Fibroblast of skin of scalp (primary cell): ENCODE data around the gene SEMA3A. TPM values are rescaled to one million over a fixed set of nuclear protein-coding genes. Genes with fewer than 3 reads are reported as not detected.
"Not testable (repeated sequence)": the region's sequence is repeated elsewhere in the genome, so short reads cannot be mapped to it uniquely, and the experiment has no call there.

Experiments used
- DNase-seq: peaks from one replicate; pipeline ENCODE4 v3.0.0-alpha.2; 2013
- polyA plus RNA-seq, 2 experiments: library from polyadenylated mRNA; unstranded; fragments of 120-200 nt; gene quantifications; one replicate each; pipeline ENCODE4 v1.2.1, GENCODE V29; 2013; ENCODE audit not compliant: insufficient read length in 2 of 2

The SEMA3A gene
- polyA plus RNA-seq (2013, experiment 1 of 2; ENCODE audit: insufficient read length) = 0.34 TPM
- polyA plus RNA-seq (2013, experiment 2 of 2; ENCODE audit: insufficient read length) = 0.87 TPM

DNA sequence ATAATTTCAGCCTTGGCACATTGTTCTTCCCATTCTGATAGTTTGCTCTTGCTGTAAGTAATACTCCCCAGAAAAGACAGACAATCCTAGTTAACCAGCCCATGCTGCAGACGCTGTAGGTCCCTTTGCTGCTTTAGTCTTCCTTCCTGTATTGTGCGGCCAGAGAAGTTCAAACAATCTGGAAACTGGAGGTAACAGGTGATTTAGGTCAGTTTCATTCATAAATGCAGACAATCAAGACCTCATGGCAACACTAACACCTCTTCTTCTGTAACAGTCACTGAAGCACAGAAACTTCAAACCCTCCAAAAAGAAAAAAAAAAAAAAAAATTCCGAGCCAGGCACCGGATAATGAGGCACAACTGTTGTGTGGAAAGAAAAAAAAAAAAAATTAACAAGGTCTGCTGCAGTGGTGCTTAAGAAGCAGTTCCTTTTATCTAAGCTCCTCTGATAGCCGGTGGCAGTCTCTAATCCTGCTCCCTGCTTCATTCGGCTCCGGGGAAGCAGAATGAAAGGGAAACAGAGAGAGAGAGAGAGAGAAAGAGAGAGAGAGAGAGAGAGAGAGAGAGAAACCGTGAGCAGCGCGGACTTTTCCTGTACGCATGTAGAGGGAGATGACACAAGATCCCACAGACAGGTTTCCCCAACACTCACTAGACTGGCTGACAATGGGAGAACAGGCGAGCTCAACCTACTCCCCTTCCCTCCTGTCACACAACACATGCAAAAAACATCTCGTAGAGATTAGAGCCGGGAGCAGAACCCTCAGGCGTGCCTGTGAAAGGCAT is at the start of gene SEMA3A:
Gene SEMA3A, minus strand, starts transcription at position 306 of the 788 bp plus-strand sequence. Its CDS starts 203 bp downstream, at position 103.
- DNase-seq = peak; percentile 61

GRCh38 chr7:84243037-84243436 is 48.4 kb upstream of the SEMA3A start:
- DNase-seq = not testable (repeated sequence)

- no peak for DNase-seq
Measured at GRCh38 chr7:84238596-84238995, 44.0 kb upstream of the SEMA3A start.

GRCh38 chr7:84237533-84238173 is 43.1 kb upstream of the SEMA3A start:
- DNase-seq = peak; percentile 95

GRCh38 chr7:84236398-84236797 is 41.8 kb upstream of the SEMA3A start:
- DNase-seq = peak; percentile 31

GRCh38 chr7:84232646-84233045 is 38.1 kb upstream of the SEMA3A start:
- peak; percentile 54 for DNase-seq

GRCh38 chr7:84231157-84231556 is 36.6 kb upstream of the SEMA3A start:
- peak; percentile 46 for DNase-seq

- DNase-seq = no peak
Measured at GRCh38 chr7:84230491-84230890, 35.9 kb upstream of the SEMA3A start.

GRCh38 chr7:84228526-84228925 is 33.9 kb upstream of the SEMA3A start:
- DNase-seq = no peak

DNA sequence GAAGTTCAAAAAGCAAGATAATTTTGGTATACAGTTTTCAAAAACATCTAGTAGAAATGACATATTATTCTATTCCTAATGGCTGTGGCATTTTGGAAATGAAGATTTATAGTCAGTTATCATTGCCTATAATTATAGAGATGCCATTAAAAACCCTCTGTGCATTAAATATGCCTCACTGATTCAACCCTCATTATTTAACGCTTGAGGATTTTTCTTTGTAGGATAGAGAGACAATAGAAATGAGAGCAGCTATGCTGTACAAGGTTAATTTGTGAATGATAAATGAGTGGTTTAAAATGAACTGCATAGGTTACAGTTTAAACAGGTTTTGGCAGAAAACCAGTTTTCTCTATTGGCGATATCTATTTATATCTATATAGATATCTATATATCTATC is 32.2 kb upstream of the SEMA3A start:
- no peak for DNase-seq

- no peak for DNase-seq
Measured at GRCh38 chr7:84224505-84224904, 29.9 kb upstream of the SEMA3A start.

GRCh38 chr7:84219310-84219709 is 24.7 kb upstream of the SEMA3A start:
- no peak for DNase-seq

DNA sequence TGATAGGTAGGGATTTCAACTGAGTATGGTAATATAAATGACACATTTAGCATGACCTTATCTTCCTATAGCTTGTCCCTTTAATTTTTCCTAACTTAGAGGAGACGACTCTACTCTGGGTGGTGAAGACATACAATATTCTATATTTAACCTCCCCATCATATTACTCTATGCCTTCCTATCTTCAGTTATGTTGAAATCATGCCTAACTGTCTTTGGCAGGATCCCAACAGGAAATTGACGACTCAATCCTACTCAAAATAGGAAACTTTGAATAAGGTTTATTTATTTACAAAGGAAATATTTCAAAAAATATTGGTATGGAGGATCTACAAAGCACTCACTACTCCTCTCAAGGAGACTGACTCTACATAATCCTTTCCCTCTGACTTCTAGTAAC is 24.1 kb upstream of the SEMA3A start:
- DNase-seq = peak; percentile 66

DNA sequence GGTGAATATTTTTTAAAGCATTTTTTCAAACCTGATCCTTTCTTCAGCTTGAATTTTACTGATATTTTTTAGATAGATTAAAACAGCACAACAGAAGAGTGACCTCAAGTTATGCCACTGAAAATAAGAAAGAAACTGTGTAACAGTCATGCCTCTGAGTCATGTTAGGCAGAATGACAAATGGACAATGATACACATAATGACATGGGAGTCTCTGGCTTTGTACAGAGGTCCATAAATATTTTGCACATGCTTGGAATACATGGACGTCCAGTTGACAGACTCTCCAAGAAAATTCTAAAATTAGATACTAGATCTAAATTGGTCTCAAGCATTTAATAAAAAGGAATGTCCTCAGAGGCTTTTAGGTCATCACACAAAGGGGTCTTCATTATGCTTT is 21.9 kb upstream of the SEMA3A start:
- peak; percentile 15 for DNase-seq

DNA sequence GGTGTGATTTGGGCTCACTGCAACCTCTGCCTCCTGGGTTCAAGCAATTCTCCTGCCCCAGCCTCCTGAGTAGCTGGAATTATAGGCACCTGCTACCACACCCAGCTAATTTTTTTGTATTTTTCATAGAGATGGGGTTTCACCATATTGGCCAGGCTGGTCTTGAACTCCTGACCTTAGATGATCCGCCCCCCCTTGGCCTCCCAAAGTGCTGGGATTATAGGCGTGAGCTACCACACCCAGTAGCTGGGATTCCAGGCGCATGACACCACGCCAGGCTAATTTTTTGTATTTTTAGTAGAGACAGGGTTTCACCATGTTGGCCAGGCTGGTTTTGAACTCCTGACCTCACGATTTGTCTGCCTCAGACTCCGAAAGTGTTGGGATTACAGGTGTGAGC is 20.2 kb upstream of the SEMA3A start:
- not testable (repeated sequence) for DNase-seq

DNA sequence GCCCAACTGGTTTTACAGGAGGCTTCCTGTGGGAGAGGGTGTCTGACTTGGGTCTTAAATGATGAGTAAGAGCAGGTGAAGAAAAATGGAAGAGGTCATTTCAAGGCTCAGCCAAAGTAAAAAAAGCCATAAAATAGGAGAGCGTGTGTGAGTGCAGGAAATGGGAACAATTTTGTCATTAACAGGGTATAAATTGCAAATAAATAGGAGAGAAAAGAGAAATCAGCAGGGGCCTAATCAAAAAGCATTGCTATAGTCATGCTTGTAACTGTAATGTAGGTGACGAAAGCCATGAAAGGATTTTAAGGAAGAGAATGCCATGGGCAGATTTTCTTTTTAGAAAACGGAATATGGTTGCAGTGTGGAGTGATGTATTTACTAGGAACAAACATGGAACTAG is 15.7 kb upstream of the SEMA3A start:
- no peak for DNase-seq

GRCh38 chr7:84209006-84209405 is 14.4 kb upstream of the SEMA3A start:
- DNase-seq = no peak

- DNase-seq = no peak
Measured at GRCh38 chr7:84207615-84208014, 13.0 kb upstream of the SEMA3A start.

GRCh38 chr7:84207025-84207424 is 12.4 kb upstream of the SEMA3A start:
- no peak for DNase-seq

- peak; percentile 29 for DNase-seq
Measured at GRCh38 chr7:84204655-84205054, 10.1 kb upstream of the SEMA3A start.

DNA sequence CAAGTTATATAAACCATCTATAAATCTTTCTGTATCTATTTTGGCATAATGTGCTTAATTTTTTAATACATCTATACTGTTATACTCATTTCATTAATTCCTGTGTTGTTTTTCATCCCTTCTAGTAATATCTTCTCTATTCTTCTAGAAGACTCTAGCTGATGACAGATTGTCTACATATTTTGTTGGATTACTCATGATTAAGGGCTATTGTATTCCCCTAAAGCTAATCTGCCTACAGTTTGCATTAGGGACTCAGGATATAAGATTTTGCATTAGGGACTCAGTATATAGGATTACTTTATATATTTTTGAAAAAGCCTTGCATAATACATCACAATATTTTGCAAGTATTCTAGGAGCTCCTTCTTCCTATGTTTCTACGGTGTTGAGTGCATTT is 8.3 kb upstream of the SEMA3A start:
- no peak for DNase-seq

DNA sequence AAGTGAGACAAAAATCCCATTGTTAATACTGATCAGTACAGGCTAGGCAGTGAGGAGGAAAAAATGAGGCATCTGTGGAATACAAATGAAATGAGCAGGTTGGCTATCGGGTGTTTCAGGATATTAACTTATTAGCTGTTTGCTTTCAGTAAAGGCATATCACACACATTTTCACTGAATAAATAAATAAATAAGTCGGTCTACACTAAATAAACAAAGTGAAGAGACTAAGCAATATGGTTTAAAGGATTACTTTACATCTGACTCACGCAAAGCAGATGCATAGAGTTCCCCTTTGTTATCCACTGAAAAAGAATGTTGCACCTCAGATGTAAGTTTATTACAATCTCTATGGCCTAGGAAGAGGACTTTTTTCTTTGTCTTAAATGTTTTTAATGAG is 6.3 kb upstream of the SEMA3A start:
- DNase-seq = no peak

DNA sequence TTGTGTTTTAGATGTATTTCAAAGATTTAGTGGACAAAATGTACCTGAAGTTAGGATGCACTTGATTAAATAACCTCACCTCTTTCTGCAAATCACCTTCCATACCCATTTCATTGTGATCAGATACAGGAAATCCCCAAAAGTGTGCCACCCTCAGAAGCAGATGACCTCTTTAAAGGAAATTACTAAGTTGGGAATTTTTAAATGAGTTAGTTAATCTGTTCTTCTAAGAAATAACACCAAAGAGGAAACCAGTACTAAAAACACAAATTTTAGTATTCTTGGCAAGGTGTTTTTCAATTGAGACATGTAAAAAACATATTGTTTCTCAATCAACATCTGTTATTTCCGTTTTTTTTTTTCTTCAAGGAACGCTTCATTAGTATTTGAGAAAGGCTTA is 4.6 kb upstream of the SEMA3A start:
- DNase-seq = no peak

DNA sequence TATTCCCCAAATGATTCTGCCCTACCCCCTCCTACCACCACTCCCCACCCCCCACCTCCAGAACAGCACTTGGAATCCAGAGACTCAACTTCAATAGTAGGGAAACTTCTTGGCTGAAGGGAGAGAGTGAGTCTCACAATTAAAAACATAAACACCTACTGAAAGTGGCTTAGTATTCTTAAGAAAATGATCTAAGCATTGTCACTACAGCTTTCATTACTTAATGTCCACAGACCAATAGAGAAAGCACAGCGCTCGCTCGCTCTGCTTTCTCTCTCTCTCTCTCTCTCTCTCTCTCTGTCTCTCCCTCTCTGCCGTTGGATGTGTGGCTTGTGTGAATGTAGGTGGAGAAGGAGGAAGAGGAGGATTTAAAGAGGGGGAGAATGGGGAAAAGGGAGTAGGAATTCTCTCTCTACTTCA is 1.5 kb upstream of the SEMA3A start:
- DNase-seq = peak; percentile 51
